SU-DHL-6 (cell line): ENCODE results near the gene CAPG.

Experiments used
- H2AFZ ChIP-seq: fragments of 200-600 bp; sonication (generic); 2 replicates; pipeline ENCODE4 v1.6.1; 2014; ENCODE audit warnings: low read depth, mild to moderate bottlenecking, moderate library complexity, mixed read lengths, antibody characterized with exemption, low read length; ENCODE audit not compliant: severe bottlenecking
- H3F3A ChIP-seq: fragments of 200-600 bp; shearing (Covaris generic); 2 replicates; pipeline ENCODE4 v1.6.0; 2016; ENCODE audit warnings: antibody characterized with exemption, mild to moderate bottlenecking; ENCODE audit not compliant: insufficient read depth
- H3K27ac ChIP-seq: fragments of 200-600 bp; sonication (generic); 2 replicates; pipeline ENCODE4 v1.5.1; 2016; ENCODE audit warnings: low read depth, mild to moderate bottlenecking, low read length, moderate library complexity, mixed read lengths
- H3K27me3 ChIP-seq: fragments of 200-600 bp; sonication (generic), shearing (Covaris generic); 2 replicates; pipeline ENCODE4 v1.6.0; 2014; ENCODE audit warnings: mild to moderate bottlenecking, low read length
- H3K36me3 ChIP-seq: fragments of 200-600 bp; sonication (generic); 2 replicates; pipeline ENCODE4 v1.6.1; 2014; ENCODE audit warnings: mild to moderate bottlenecking, low read length, mixed read lengths
- H3K4me2 ChIP-seq: fragments of 300-600, 200-600 bp; shearing (Covaris generic), sonication (generic); 2 replicates; pipeline ENCODE4 v1.6.0; 2014; ENCODE audit warnings: low read length, low read depth, mild to moderate bottlenecking; ENCODE audit not compliant: poor library complexity, severe bottlenecking
- H3K4me3 ChIP-seq: fragments of 200-600 bp; sonication (generic); 2 replicates; pipeline ENCODE4 v1.5.1; 2014; ENCODE audit warnings: antibody characterized with exemption, low read length, mild to moderate bottlenecking, mixed read lengths; ENCODE audit not compliant: insufficient read depth, poor library complexity, severe bottlenecking
- H3K79me2 ChIP-seq: fragments of 200-600 bp; sonication (generic); 2 replicates; pipeline ENCODE4 v1.6.1; 2014; ENCODE audit warnings: mild to moderate bottlenecking, low read length, moderate library complexity; ENCODE audit not compliant: insufficient read depth
- H3K9ac ChIP-seq: fragments of 200-600 bp; sonication (generic); 2 replicates; pipeline ENCODE4 v1.7.0; 2014; ENCODE audit warnings: mild to moderate bottlenecking, low read length
- H3K9me2 ChIP-seq: fragments of 200-600 bp; sonication (generic); replicated peaks from 2 replicates; pipeline ENCODE4 v1.6.1; 2014; ENCODE audit warnings: low read length; ENCODE audit not compliant: insufficient read depth
- H3K9me3 ChIP-seq: fragments of 200-600 bp; sonication (generic); 2 replicates; pipeline ENCODE4 v1.6.1; 2014; ENCODE audit warnings: low read length, mixed read lengths; ENCODE audit not compliant: insufficient read depth
- H4K20me1 ChIP-seq: fragments of 200-600 bp; sonication (generic); 2 replicates; pipeline ENCODE4 v1.6.1; 2014; ENCODE audit warnings: low read depth, mild to moderate bottlenecking, antibody characterized with exemption, low read length, moderate library complexity, mixed read lengths
- EZH2phosphoT487 ChIP-seq: fragments of 200-600 bp; sonication (generic), shearing (Covaris generic); conservative IDR thresholded peaks from 2 replicates; pipeline ENCODE4 v1.6.1; 2018; ENCODE audit warnings: mild to moderate bottlenecking, antibody characterized with exemption, low read length, moderate library complexity, mixed read lengths
- TF ChIP-seq, protein P1 (sequence below): fragments of 200-600 bp; sonication (generic); IDR thresholded peaks from one replicate; pipeline ENCODE4 v1.5.1; 2017; ENCODE audit warnings: antibody characterized with exemption, mild to moderate bottlenecking, low read length, moderate library complexity; ENCODE audit not compliant: insufficient read depth, poor library complexity, severe bottlenecking

Gene CAPG

GRCh38 chr2:85428343-85428881 is 18.2 kb upstream of the CAPG start:
- Histone ChIP-seq H3K9me2 (no peaks in the 10 kb centered on the region), H4K20me1 (no peaks in the 10 kb centered on the region), H3K27ac (no peak overlapping the region), H3K27me3 (no peaks in the 10 kb centered on the region), H3F3A (no peaks in the 10 kb centered on the region), H2AFZ (no peak overlapping the region), H3K4me2 (no peak overlapping the region), H3K9me3 (no peaks in the 10 kb centered on the region), H3K4me3 (no peak overlapping the region), H3K79me2 (no peaks in the 10 kb centered on the region), H3K36me3 (no peaks in the 10 kb centered on the region), H3K9ac (no peak overlapping the region)
- TF ChIP-seq, protein P1, sequence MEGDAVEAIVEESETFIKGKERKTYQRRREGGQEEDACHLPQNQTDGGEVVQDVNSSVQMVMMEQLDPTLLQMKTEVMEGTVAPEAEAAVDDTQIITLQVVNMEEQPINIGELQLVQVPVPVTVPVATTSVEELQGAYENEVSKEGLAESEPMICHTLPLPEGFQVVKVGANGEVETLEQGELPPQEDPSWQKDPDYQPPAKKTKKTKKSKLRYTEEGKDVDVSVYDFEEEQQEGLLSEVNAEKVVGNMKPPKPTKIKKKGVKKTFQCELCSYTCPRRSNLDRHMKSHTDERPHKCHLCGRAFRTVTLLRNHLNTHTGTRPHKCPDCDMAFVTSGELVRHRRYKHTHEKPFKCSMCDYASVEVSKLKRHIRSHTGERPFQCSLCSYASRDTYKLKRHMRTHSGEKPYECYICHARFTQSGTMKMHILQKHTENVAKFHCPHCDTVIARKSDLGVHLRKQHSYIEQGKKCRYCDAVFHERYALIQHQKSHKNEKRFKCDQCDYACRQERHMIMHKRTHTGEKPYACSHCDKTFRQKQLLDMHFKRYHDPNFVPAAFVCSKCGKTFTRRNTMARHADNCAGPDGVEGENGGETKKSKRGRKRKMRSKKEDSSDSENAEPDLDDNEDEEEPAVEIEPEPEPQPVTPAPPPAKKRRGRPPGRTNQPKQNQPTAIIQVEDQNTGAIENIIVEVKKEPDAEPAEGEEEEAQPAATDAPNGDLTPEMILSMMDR, result no peak
- TF ChIP-seq EZH2phosphoT487, result no peak

DNA sequence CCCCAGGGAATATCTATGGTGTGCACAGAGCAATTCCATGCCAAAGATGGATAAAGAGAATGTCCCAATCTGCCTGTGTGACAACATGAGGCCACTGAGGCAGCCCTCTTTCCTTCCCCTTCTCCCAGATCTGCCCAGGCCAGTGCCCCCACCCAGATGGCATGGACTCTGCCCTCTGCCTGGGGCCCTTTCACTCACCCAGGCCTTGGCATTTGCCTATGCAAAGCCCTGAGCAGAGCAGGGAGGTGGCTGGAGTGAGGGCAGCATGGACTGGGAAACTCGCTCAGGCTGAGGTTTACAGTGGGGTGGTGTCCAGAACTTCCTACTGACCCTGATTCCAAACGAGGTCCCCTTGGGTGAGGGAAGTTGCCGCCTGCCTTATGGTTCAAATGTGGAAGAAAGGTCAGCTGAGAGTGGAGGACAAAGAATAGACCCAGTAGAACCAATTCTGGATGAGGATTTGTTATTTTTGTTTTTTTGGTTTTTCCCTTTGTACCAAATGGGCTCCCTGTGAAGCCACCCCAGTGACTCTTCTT is 17.2 kb upstream of the CAPG start:
- no peaks in the 10 kb centered on the region for H3K9me3 ChIP-seq
- TF ChIP-seq, protein P1, result no peak
- no peak for TF ChIP-seq EZH2phosphoT487

DNA sequence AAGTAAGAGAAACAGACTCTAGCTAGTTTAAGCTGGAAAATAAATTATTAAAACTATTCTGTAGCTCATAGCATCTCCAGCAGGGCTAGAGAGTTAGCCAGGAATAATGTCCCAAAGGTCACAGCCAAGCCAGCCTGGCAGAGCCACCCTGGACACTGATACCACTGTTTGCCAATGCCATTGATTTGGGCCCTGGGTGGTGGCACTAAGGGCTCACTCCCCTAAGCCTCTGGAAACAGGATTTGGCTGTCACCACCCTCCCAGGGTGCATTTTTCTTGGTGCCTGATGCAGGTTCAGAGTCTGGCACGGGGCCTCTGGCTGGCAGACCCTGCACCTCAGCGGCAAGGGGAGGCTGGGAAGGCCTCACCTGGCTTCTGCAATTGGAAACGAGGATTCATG is 15.4 kb upstream of the CAPG start:
- no peak overlapping the region for H3K9ac ChIP-seq
- H3F3A ChIP-seq, result no peaks in the 10 kb centered on the region
- no peaks in the 10 kb centered on the region for H4K20me1 ChIP-seq
- no peaks in the 10 kb centered on the region for H3K9me3 ChIP-seq
- TF ChIP-seq, protein P1, result no peak
- no peak for TF ChIP-seq EZH2phosphoT487
- H3K4me2 ChIP-seq, result no peak overlapping the region
- H3K27me3 ChIP-seq, result no peaks in the 10 kb centered on the region
- H3K36me3 ChIP-seq, result no peaks in the 10 kb centered on the region
- no peak overlapping the region for H3K27ac ChIP-seq
- H2AFZ ChIP-seq, result no peak overlapping the region
- no peaks in the 10 kb centered on the region for H3K9me2 ChIP-seq
- no peak overlapping the region for H3K4me3 ChIP-seq
- H3K79me2 ChIP-seq, result no peaks in the 10 kb centered on the region

More for the DNA sequence above, 17.2 kb upstream of the CAPG start:
- no peaks in the 10 kb centered on the region for H3K27me3 ChIP-seq
- H3K9ac ChIP-seq, result no peak overlapping the region
- H3K9me2 ChIP-seq, result no peaks in the 10 kb centered on the region
- H3K79me2 ChIP-seq, result no peaks in the 10 kb centered on the region
- H3K4me3 ChIP-seq, result no peak overlapping the region
- no peaks in the 10 kb centered on the region for H3K36me3 ChIP-seq
- H4K20me1 ChIP-seq, result no peaks in the 10 kb centered on the region
- no peak overlapping the region for H3K27ac ChIP-seq
- H3K4me2 ChIP-seq, result no peak overlapping the region
- no peaks in the 10 kb centered on the region for H3F3A ChIP-seq
- H2AFZ ChIP-seq, result no peak overlapping the region
